SJCRH30 (cell line): ENCODE results near the gene TLE1. TPM values are rescaled to one million over a fixed set of nuclear protein-coding genes. Genes with fewer than 3 reads are reported as not detected.
"Not testable (repeated sequence)": the region's sequence is repeated elsewhere in the genome, so short reads cannot be mapped to it uniquely, and the experiment has no call there.

Source experiments
- DNase-seq, 2 experiments: peaks; one replicate each; pipeline ENCODE4 v3.0.0-alpha.2; 2015 to 2020
- H3K27ac ChIP-seq: fragments of 250-450 bp; sonication (Bioruptor Pico); 2 replicates; pipeline ENCODE4 v1.5.1; 2020; ENCODE audit warnings: mild to moderate bottlenecking, moderate library complexity
- H3K27me3 ChIP-seq: fragments of 250-450 bp; sonication (Bioruptor Pico); 2 replicates; pipeline ENCODE4 v1.5.1; 2020; ENCODE audit warnings: mild to moderate bottlenecking, moderate library complexity
- H3K36me3 ChIP-seq: fragments of 250-450 bp; sonication (Bioruptor Pico); 2 replicates; pipeline ENCODE4 v1.5.1; 2020; ENCODE audit warnings: mild to moderate bottlenecking, moderate library complexity
- H3K4me1 ChIP-seq: fragments of 250-450 bp; sonication (Bioruptor Pico); 2 replicates; pipeline ENCODE4 v1.5.1; 2020; ENCODE audit warnings: mild to moderate bottlenecking, moderate library complexity
- H3K4me3 ChIP-seq: fragments of 250-450 bp; sonication (Bioruptor Pico); 2 replicates; pipeline ENCODE4 v1.5.1; 2020; ENCODE audit warnings: mild to moderate bottlenecking, moderate library complexity
- H3K9me3 ChIP-seq: fragments of 250-450 bp; sonication (Bioruptor Pico); replicated peaks from 2 replicates; pipeline ENCODE4 v1.5.1; 2020; ENCODE audit warnings: mild to moderate bottlenecking, moderate library complexity
- total RNA-seq: library from RNA; depleted of rRNA; stranded (reverse); fragments of >200 nt; shearing (Covaris generic); gene quantifications from 2 replicates; pipeline ENCODE4 v1.2.3, GENCODE V29; 2014

Gene TLE1
- total RNA-seq, 1 experiment from 2014 or later = 102 TPM

DNA sequence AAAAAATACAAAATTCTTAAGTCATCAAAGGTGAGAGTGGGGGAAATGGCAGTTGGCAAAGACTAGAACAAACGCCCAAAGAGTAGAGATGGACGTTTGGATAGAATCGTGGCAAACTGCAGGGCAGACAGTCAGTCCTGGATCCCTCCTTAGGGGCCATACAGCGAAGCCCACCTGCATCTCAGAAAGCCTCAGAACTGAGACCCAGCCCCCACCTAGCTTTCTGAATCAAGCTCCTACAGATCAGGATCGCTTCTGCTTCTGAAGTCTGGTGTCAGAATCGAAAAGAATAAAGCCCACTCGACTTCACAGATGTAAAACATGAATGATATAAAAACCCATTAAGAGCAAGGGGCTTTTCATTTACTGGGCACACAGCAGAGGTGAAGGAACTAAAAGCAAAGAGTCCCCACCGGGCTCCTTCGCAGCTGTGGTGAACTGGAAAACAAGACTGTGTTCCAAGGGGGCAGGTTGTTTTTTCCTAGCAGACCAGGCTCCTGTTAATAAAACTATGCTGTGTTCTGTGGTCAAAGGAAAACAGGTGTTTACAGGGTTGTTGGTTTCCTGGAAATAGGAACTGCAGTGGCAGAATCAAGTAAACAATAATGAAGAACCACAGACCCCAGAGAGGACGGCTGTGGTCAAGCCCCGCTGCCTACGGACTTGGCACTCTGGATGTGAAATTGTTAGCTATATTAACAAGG, 91.8 kb downstream of the TLE1 start:
- peak in 1 of 2 experiments; percentile 58 for DNase-seq

DNA sequence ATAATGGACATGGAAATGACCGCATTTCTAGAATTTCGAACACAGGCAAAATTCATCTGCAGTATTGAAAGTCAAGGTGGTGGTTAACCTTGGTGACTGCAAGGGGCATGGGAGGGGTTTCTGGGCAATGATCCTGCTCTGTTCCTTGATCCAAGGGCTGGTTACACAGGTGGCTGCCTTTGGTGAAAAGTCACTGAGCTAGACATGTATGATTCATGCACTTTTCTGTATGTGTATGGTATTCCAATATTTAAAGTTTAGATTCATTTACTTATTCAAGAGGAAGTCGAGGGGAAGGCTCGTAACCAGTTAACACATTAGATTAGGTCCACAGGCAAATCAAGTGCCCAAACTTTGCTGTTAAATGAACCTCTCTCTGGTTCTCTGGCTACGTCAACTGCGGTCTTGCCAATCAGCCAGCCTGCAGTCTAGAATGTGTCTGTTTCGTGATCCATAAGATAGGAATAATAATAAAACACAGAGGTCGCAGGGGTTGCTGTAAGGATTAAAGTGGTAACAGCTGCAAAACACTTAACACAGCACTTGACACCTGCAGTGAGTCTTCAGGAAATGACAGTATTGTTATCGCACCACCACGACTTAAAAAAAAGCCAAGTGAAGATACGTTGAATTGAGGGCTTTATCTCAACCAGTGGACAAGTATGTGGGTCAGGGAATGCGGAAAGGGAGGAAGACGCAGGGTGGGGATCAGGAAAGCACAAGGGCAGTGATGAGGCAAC, 92.5 kb downstream of the TLE1 start:
- no peaks in the 10 kb centered on the region for H3K27me3 ChIP-seq
- H3K9me3 ChIP-seq = no peaks in the 10 kb centered on the region

More for the DNA sequence above, 91.8 kb downstream of the TLE1 start:
- Histone ChIP-seq H3K27ac (no peak overlapping the region), H3K4me1 (peaks cover 21% of the 10 kb centered on the region), H3K9me3 (no peaks in the 10 kb centered on the region), H3K36me3 (peaks cover 67% of the 10 kb centered on the region), H3K27me3 (no peaks in the 10 kb centered on the region), H3K4me3 (no peak overlapping the region)

DNA sequence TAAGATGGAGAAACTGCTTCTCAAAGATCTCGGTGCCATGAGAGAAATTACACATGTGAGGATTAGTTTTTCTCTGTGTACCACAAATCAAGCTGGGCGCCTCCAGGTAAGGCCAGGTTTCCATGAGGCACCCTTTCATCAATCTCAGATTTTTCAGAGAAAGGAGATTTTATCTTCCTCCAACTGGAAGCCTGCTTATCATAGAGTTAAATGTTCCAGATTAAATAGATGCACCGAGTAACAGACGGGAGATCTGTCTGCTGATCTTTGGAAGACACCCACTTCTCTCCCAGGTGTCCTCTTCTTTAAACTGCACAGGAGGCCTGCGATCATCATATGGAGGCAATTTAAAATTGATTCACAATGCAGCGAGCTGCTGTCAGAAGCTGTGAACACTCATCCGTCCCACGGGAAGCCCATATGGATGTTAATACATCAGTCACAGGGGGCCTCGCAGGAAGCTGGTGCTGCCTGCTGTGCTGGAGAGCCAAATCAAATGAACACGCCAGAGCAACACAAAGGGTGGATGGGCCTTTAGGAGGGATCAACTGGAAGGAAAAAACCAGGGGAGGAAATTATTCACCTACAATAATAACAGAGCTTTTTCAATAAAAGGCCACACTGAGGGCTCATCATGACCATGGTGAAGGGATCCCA, 93.3 kb downstream of the TLE1 start:
- Histone ChIP-seq H3K9me3 (no peaks in the 10 kb centered on the region; the same call in 1 of the 2 replicates), H3K4me3 (no peak overlapping the region), H3K36me3 (peaks cover 71% of the 10 kb centered on the region), H3K27ac (no peak overlapping the region), H3K27me3 (no peaks in the 10 kb centered on the region), H3K4me1 (peaks cover 21% of the 10 kb centered on the region)
- no peak for DNase-seq

More for the DNA sequence above, 92.5 kb downstream of the TLE1 start:
- H3K36me3 ChIP-seq = peaks cover 66% of the 10 kb centered on the region
- H3K4me1 ChIP-seq = peaks cover 21% of the 10 kb centered on the region
- H3K4me3 ChIP-seq = no peak overlapping the region
- H3K27ac ChIP-seq = no peak overlapping the region
- DNase-seq = peak in 1 of 2 experiments; percentile 55

DNA sequence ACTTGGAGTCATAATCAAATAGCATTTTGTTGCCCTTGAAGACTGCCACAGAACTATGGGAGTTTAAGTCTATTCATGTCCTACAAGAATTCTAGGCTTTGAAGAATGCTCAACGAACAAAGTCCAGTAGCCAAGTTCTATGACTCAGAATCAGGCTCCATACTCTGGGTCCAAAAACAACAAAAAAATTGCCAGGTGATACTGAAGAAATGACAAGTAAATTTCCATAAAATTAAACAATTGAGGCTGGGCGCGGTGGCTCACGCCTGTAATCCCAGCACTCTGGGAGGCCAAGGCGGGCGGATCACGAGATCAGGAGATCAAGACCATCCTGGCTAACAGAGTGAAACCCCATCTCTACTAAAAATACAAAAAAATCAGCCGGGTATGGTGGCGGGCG, 94.1 kb downstream of the TLE1 start:
- H3K27me3 ChIP-seq, H3K4me3 ChIP-seq, DNase-seq, H3K27ac ChIP-seq, H3K9me3 ChIP-seq: not testable (repeated sequence)
- Histone ChIP-seq H3K36me3 (peaks cover 78% of the 10 kb centered on the region), H3K4me1 (peaks cover 21% of the 10 kb centered on the region)

DNA sequence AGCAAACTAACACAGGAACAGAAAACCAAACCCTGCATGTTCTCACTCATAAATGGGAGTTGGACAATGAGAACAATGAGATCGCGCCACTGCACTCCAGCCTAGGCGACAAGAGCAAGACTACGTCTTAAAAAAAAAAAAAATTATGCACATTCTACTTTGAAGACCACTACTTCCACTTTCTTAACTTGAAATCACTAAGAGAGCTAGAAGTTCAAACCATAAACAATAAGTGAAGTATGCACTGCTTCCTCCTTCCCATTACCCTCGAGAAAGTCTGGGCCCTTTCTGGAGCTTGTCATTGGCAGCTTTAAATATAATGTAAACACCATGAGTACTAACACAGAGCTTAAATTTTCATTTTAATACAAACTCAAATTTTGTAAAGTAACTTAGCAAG, 94.9 kb downstream of the TLE1 start:
- DNase-seq = no peak
- peaks cover 21% of the 10 kb centered on the region for H3K4me1 ChIP-seq
- H3K36me3 ChIP-seq = peaks cover 79% of the 10 kb centered on the region
- H3K4me3 ChIP-seq = no peak overlapping the region
- no peaks in the 10 kb centered on the region for H3K27me3 ChIP-seq
- no peak overlapping the region for H3K27ac ChIP-seq
- no peaks in the 10 kb centered on the region; the same call in 1 of the 2 replicates for H3K9me3 ChIP-seq

DNA sequence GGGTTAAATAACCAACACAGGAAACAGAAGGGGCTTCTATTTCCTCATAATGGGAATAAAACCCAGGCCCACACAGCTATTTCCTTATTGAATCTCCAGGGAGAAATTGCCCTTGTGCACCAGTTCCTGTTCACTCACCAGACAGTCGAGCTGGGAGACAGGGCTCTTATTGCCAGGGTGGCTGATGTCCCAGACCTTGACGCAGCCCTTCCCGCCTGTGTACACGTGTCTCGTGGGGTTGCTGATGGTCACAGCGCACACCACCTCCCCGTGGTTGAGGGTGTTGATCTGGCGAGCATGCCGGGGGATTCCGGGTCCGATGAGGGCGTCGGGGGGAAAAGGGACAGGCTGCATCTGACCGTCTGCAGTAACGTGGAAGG, 96.5 kb downstream of the TLE1 start:
- no peak overlapping the region for H3K27ac ChIP-seq
- no peak for DNase-seq
- H3K36me3 ChIP-seq = peaks cover 88% of the 10 kb centered on the region

DNA sequence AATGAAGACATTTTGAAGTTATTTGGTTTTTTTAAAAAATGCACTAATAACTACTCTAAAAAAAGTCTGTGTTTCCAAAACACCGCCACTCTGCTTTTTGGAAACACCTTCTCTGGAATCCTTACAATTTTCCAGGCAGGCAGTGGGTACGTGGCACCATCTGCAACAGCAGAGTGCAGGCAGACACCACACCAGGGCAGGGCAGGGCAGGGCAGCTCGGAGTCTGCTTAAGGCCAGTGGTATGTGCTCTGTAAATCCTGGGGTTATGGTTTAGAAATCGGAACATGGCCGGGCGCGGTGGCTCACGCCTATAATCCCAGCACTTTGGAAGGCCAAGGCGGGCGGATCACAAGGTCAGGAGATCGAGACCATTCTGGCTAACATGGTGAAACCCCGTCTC, 97.6 kb downstream of the TLE1 start:
- H3K36me3 ChIP-seq = peaks cover 95% of the 10 kb centered on the region
- peaks cover 4% of the 10 kb centered on the region for H3K4me1 ChIP-seq
- DNase-seq = no peak
- no peaks in the 10 kb centered on the region for H3K27me3 ChIP-seq
- H3K27ac ChIP-seq = no peak overlapping the region
- H3K4me3 ChIP-seq = no peak overlapping the region
- no peaks in the 10 kb centered on the region; the same call in 1 of the 2 replicates for H3K9me3 ChIP-seq

More for the DNA sequence above, 96.5 kb downstream of the TLE1 start:
- H3K27me3 ChIP-seq = no peaks in the 10 kb centered on the region
- no peaks in the 10 kb centered on the region; the same call in 1 of the 2 replicates for H3K9me3 ChIP-seq
- no peak overlapping the region for H3K4me3 ChIP-seq
- peaks cover 15% of the 10 kb centered on the region for H3K4me1 ChIP-seq

DNA sequence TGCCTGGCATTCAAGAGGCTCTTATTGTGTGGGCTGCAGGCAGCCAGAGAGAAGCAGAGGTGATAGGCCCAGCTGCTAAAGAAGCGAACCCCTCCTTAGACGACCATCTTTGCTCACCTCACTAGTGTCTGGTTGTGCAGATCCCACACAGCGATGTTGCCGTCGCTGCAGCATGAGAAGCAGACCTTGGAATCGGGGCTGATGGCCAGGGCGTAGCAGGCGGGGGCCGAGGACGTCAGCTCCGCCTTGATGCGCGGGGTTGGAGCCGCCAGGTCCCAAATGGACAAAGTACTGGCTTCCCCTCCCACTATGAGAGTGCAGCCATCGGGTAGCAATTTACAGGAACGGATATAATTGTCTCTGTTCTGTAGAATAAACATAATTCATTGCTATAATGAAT, 98.7 kb downstream of the TLE1 start:
- no peaks in the 10 kb centered on the region; the same call in 1 of the 2 replicates for H3K9me3 ChIP-seq
- H3K4me3 ChIP-seq = no peak overlapping the region
- DNase-seq = no peak
- H3K4me1 ChIP-seq = no peaks in the 10 kb centered on the region
- no peaks in the 10 kb centered on the region for H3K27me3 ChIP-seq
- H3K36me3 ChIP-seq = peaks cover 93% of the 10 kb centered on the region
- no peak overlapping the region for H3K27ac ChIP-seq

DNA sequence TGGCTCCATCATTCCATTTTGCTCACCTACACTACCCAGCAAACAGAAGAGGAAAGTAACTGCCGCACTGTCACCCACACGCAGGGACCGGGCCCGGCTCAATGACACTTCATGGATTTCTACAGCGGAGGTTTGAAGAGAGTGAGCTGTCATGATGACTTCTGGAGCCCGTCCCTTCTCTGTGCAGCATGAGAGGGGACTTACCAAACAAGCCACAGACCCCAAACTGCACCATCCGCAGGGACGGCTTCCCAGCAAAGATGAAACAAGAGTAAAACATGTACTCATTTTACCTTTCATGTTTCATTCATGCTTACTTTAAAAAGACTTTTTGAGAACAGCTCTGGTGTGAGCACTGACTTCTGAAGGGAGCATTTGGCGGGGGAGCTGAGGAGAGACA, 99.5 kb downstream of the TLE1 start:
- no peak for DNase-seq
- H3K27me3 ChIP-seq = no peaks in the 10 kb centered on the region
- peaks cover 95% of the 10 kb centered on the region for H3K36me3 ChIP-seq
- H3K4me1 ChIP-seq = no peaks in the 10 kb centered on the region
- H3K9me3 ChIP-seq = no peaks in the 10 kb centered on the region; the same call in 1 of the 2 replicates
- H3K4me3 ChIP-seq = no peak overlapping the region
- no peak overlapping the region for H3K27ac ChIP-seq

DNA sequence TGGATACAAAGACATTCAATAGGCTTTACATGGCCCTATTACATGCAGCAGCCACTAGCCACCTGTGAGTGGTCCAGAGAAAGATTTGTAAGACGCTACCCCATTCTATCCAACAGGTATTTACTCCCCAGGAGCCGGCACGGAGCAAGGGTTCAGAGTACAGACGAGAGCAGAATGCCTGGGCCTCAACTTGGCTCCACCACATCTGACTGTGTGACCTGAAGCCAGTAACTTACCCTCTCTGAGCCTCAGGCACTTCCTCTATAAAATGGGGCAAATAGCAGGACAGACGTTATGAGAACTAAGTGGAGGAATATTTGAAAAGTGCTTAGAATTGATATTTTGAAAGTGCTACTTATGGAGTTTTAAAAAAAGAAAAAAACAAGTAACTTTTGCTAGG, 100.0 kb downstream of the TLE1 start:
- H3K9me3 ChIP-seq = no peaks in the 10 kb centered on the region; the same call in 1 of the 2 replicates
- no peak overlapping the region for H3K4me3 ChIP-seq
- no peaks in the 10 kb centered on the region for H3K27me3 ChIP-seq
- H3K36me3 ChIP-seq = peaks cover 95% of the 10 kb centered on the region
- DNase-seq = no peak
- H3K4me1 ChIP-seq = no peaks in the 10 kb centered on the region
- no peak overlapping the region for H3K27ac ChIP-seq

DNA sequence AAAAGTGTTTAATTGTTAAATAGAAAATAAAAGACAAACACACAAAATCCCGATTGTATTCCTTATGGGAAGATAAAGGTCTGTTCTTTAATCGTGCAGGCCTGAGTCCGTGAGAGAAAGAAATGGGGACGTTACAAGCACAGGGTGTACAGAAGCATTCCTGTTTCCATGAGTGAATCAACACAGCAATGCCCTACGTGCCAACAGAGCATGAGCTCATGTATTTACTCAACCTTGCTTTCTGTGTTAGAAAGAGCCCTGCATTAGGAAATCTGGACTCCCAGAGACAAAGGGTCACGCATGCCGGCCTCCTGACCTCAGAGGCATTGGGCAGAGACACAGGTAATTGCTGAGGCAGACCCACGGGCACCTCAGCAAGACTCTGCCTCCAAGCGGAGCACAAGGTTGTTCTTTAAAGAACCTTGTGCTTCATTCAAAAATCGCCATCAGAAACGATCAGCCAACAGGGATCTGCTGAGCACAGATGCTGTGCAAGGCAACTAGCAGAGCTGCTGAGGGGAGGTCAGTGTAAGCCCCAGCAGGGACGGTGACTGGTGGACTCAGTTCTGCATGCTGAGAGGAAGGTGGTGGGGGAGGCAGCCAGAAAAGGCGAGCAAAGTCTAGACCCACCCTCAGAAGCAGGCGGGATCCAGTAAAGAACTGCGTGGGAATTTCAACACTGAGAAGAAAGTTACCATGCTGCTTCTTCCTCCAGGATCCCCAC, 101.0 kb downstream of the TLE1 start:
- no peaks in the 10 kb centered on the region for H3K27me3 ChIP-seq
- DNase-seq = no peak
- H3K36me3 ChIP-seq = peaks cover 95% of the 10 kb centered on the region
- no peak overlapping the region for H3K4me3 ChIP-seq
- no peak overlapping the region for H3K27ac ChIP-seq
- no peaks in the 10 kb centered on the region for H3K4me1 ChIP-seq
- H3K9me3 ChIP-seq = no peaks in the 10 kb centered on the region; the same call in 1 of the 2 replicates

DNA sequence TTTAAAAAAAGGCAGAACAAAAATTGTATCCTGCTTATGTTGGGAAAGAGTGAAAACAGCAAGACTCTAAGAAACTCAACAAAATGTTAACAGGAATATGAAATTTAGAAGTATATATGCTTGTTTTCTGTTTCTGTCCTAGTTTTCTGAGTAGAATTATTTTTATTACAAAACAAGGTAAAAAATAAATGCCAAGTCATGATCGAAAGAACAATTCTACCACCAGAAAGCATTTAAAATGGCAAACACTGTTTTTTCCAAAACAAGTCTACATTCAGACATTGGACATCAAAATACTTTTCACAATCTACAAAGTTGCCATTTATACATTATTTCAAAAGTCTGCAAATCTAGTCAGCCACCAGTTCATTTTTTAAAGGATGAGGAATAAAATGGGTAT, 102.6 kb downstream of the TLE1 start:
- Histone ChIP-seq H3K4me3 (no peak overlapping the region), H3K27me3 (no peaks in the 10 kb centered on the region), H3K36me3 (peaks cover 94% of the 10 kb centered on the region), H3K27ac (no peak overlapping the region), H3K4me1 (no peaks in the 10 kb centered on the region), H3K9me3 (no peaks in the 10 kb centered on the region; the same call in 1 of the 2 replicates)
- no peak for DNase-seq

DNA sequence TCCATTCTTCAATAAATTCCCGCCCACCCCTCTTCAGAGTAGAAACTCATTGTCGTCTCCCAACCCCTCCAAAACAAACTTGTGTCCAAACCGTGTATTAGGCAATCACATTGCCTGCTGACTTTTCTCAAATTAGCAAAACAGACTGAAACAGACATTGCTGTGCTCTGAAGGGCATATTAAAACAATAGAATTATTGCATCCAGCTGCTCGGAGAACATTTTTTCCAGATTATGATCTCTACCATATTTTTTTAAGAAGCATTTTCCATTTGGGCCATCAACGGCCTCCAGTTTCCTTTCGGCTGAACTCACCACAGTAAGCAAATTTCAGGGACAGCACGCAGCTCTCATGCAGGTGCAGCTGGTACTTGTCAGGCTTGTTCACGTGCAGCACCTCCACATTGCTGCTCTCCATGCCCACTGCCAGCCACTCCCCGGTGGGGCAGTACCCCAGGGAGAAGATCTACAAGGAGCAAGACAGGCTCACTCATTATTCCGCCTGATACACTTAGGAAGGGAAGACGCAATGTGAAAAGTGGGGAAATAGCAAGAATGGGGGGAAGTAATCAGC, 104.1 kb downstream of the TLE1 start:
- Histone ChIP-seq H3K27me3 (no peaks in the 10 kb centered on the region), H3K4me3 (no peak overlapping the region), H3K36me3 (peaks cover 88% of the 10 kb centered on the region), H3K4me1 (no peaks in the 10 kb centered on the region), H3K27ac (no peak overlapping the region), H3K9me3 (0 out of 2 replicates have a peak, but pooled peaks cover 4% of the 10 kb centered on the region)
- no peak for DNase-seq

DNA sequence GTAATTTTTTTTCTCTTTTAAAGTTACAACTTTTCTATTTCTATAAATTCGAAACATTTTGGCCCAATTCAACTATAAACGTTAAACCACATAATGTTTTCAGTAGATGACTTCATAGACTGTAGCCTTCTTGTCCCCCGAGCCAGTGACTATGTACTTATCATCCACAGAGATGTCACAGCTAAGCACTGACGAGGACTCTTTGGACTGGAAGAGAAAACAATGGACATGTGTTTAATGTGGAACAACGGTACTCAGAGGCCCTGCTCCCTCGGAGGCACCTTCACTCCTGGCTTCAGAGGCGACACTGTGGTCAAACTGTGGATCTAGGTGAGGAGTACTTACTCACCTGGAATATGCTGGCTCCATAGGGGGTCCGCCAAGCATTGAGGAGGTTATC, 105.2 kb downstream of the TLE1 start:
- no peaks in the 10 kb centered on the region for H3K4me1 ChIP-seq
- no peak overlapping the region for H3K4me3 ChIP-seq
- no peaks in the 10 kb centered on the region for H3K27me3 ChIP-seq
- no peak overlapping the region for H3K27ac ChIP-seq
- DNase-seq = no peak
- H3K36me3 ChIP-seq = peaks cover 86% of the 10 kb centered on the region
- 0 out of 2 replicates have a peak, but pooled peaks cover 7% of the 10 kb centered on the region for H3K9me3 ChIP-seq
